ENCODE results near the gene GPR35.
"Not testable (repeated sequence)": the region's sequence is repeated elsewhere in the genome, so short reads cannot be mapped to it uniquely, and the experiment has no call there.

GRCh38 chr2:240680185-240680584, 54.9 kb downstream of the GPR35 start:
- TF ChIP-seq CTCF (optimal IDR thresholded peaks at IDR 0.05 in 1 of 3, IDR thresholded peaks at IDR 0.05 in 1 of 3, conservative IDR thresholded peaks at IDR 0.05 in 1 of 3; ENCODE audit: extremely low read depth in 1 of 3, insufficient read depth in 2 of 3, low read length in 3 of 3); EZH2 (IDR thresholded peaks at IDR 0.05; ENCODE audit: low read length): not testable (repeated sequence)
